ENCODE measurements around the gene MPL. TPM values are rescaled to one million over a fixed set of nuclear protein-coding genes. Genes with fewer than 3 reads are reported as not detected.
A peak's percentile ranks its signal among the peaks of the same experiment; 100 is the strongest.

MPL gene
- total RNA-seq, 1 donor from 2014 or later: 0.82 TPM

- TF ChIP-seq, protein P1, sequence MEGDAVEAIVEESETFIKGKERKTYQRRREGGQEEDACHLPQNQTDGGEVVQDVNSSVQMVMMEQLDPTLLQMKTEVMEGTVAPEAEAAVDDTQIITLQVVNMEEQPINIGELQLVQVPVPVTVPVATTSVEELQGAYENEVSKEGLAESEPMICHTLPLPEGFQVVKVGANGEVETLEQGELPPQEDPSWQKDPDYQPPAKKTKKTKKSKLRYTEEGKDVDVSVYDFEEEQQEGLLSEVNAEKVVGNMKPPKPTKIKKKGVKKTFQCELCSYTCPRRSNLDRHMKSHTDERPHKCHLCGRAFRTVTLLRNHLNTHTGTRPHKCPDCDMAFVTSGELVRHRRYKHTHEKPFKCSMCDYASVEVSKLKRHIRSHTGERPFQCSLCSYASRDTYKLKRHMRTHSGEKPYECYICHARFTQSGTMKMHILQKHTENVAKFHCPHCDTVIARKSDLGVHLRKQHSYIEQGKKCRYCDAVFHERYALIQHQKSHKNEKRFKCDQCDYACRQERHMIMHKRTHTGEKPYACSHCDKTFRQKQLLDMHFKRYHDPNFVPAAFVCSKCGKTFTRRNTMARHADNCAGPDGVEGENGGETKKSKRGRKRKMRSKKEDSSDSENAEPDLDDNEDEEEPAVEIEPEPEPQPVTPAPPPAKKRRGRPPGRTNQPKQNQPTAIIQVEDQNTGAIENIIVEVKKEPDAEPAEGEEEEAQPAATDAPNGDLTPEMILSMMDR (IDR thresholded peaks at IDR 0.05; ENCODE audit: borderline replicate concordance): no peak
- Histone ChIP-seq H3K4me3 (no peak overlapping the region), H3K27ac (replicated peaks) (peak overlapping the region; percentile 73), H3K27me3 (ENCODE audit: low read depth) (no peaks in the 10 kb centered on the region), H3K36me3 (peaks cover 5% of the 10 kb centered on the region), H3K4me1 (peaks cover 24% of the 10 kb centered on the region), H3K9me3 (replicated peaks) (peaks cover 25% of the 10 kb centered on the region)
- DNase-seq: peak; percentile 64
- intact Hi-C loops (cut with micrococcal nuclease): no loop called here
Observed at GRCh38 chr1:43329995-43330751, 7.4 kb upstream of the MPL start.

- no peak overlapping the region for H3K4me3 ChIP-seq
- TF ChIP-seq, protein P1 (IDR thresholded peaks at IDR 0.05; ENCODE audit: borderline replicate concordance): no peak
- H3K36me3 ChIP-seq: no peaks in the 10 kb centered on the region
- peaks cover 13% of the 10 kb centered on the region for H3K9me3 ChIP-seq (replicated peaks)
- no peaks in the 10 kb centered on the region for H3K27me3 ChIP-seq (ENCODE audit: low read depth)
- H3K4me1 ChIP-seq: peaks cover 24% of the 10 kb centered on the region
- no peak for DNase-seq
- intact Hi-C loops (cut with micrococcal nuclease): no loop called here
- no peak overlapping the region for H3K27ac ChIP-seq (replicated peaks)
Observed at GRCh38 chr1:43331688-43332087, 5.9 kb upstream of the MPL start.

- H3K36me3 ChIP-seq: no peaks in the 10 kb centered on the region
- TF ChIP-seq, protein P1 (IDR thresholded peaks at IDR 0.05; ENCODE audit: borderline replicate concordance): no peak
- DNase-seq: no peak
- intact Hi-C loops (cut with micrococcal nuclease): no loop called here
- H3K27me3 ChIP-seq (ENCODE audit: low read depth): no peaks in the 10 kb centered on the region
- H3K4me3 ChIP-seq: no peak overlapping the region
- peaks cover 20% of the 10 kb centered on the region for H3K4me1 ChIP-seq
- H3K9me3 ChIP-seq (replicated peaks): no peaks in the 10 kb centered on the region
- H3K27ac ChIP-seq (replicated peaks): no peak overlapping the region
Observed at GRCh38 chr1:43334453-43335205, 3.0 kb upstream of the MPL start.

- no peak overlapping the region for H3K27ac ChIP-seq (replicated peaks)
- no peaks in the 10 kb centered on the region for H3K36me3 ChIP-seq
- intact Hi-C loops (cut with micrococcal nuclease): no loop called here
- DNase-seq: no peak
- no peaks in the 10 kb centered on the region for H3K27me3 ChIP-seq (ENCODE audit: low read depth)
- peaks cover 9% of the 10 kb centered on the region for H3K4me1 ChIP-seq
- no peaks in the 10 kb centered on the region for H3K9me3 ChIP-seq (replicated peaks)
- TF ChIP-seq, protein P1 (IDR thresholded peaks at IDR 0.05; ENCODE audit: borderline replicate concordance): no peak
- no peak overlapping the region for H3K4me3 ChIP-seq
Observed at GRCh38 chr1:43338001-43338400, 383 bp downstream of the MPL start.

DNA sequence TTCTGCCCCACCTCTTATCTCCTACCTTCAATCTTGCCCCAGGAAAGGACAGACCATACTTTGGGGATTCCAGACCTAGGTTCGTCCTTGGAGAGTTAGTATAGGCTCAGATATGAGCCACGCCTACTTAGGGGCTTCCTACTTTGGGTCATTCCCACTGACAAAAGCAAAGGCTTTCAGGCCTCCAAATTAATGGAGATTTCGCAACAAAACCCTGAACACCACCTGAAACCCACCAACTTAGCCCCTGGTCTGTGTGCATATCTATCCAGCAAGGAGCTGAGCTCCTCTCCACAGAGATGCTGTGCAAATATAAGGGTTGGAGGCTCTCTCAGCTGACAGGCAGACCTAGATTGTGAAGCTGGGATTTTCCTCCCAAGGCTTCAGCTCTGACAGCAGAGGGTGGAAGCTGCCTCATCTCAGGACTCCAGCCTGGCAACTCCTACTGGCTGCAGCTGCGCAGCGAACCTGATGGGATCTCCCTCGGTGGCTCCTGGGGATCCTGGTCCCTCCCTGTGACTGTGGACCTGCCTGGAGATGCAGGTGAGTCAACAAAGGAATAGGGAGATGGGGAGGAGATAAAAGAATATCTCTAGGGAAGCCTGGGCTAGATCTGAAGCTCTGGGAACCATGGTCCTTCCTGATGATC, 2.1 kb downstream of the MPL start:
- TF ChIP-seq, protein P1 (IDR thresholded peaks at IDR 0.05; ENCODE audit: borderline replicate concordance): no peak
- DNase-seq: no peak
- H3K36me3 ChIP-seq: no peaks in the 10 kb centered on the region
- intact Hi-C loops (cut with micrococcal nuclease): no loop called here
- no peaks in the 10 kb centered on the region for H3K27me3 ChIP-seq (ENCODE audit: low read depth)
- H3K9me3 ChIP-seq (replicated peaks): no peaks in the 10 kb centered on the region
- peaks cover 20% of the 10 kb centered on the region for H3K4me1 ChIP-seq
- H3K4me3 ChIP-seq: no peak overlapping the region
- H3K27ac ChIP-seq (replicated peaks): no peak overlapping the region
